Pancreas (tissue), 10 donors: ENCODE results near the gene VN1R5. TPM values are rescaled to one million over a fixed set of nuclear protein-coding genes. Genes with fewer than 3 reads are reported as not detected.

Experiments used
- ATAC-seq, 4 donors: fragments of 200-7000 bp; cut with Tn5 transposase; one replicate each; pipeline versions ENCODE4 v1.8.0 to v1.9.1; 2020; ENCODE audit warnings: mild to moderate bottlenecking in 4 of 4, moderate library complexity in 4 of 4
- DNase-seq, 6 donors: peaks; one replicate each; pipeline ENCODE4 v3.0.0-alpha.2; 2020
- FAIRE-seq: peaks from 2 replicates; lab custom pipeline; 2012; peaks lifted over from hg19 to GRCh38; lab: Jason Lieb, UNC
- H3K27ac ChIP-seq, 4 donors: fragments of 200-600 bp; sonication (generic); 1 replicate in 3 of 4; 2 replicates in 1 of 4; pipeline versions ENCODE4 v1.5.0 to v1.8.0; 2020
- H3K27me3 ChIP-seq, 4 donors: fragments of 200-600 bp; one replicate each; pipeline ENCODE4 v1.8.0; 2021
- H3K36me3 ChIP-seq, 3 donors: fragments of 200-600 bp; sonication (generic) in 1 of 3; one replicate each; pipeline versions ENCODE4 v1.5.0 to v1.8.0; 2020 to 2021
- H3K4me1 ChIP-seq, 3 donors: fragments of 200-600 bp; one replicate each; pipeline ENCODE4 v1.8.0; 2021
- H3K4me3 ChIP-seq, 4 donors: fragments of 200-600 bp; sonication (generic) in 2 of 4; one replicate each; pipeline versions ENCODE4 v1.5.0 to v1.8.0; 2020 to 2021
- H3K9me3 ChIP-seq, 4 donors: fragments of 200-600 bp; one replicate each; pipeline ENCODE4 v1.8.0; 2021
- WGBS, 2 donors: extraction: QIAGEN DNeasy Blood & Tissue Kit; methylation state at CpG; one replicate each; pipeline ENCODE4 v1.1.7; 2013; 5-methylcytosine and 5-hydroxymethylcytosine counted together
- intact Hi-C, 3 donors: fragments of 100-400 bp; cut with DNase I; formaldehyde crosslinking; loops; one replicate each; pipeline versions ENCODE4 v1.11.1 to v1.14.2; 2022
- polyA plus RNA-seq, 2 donors: library from polyadenylated mRNA; stranded (reverse); fragments of 200-250 nt; gene quantifications; one replicate each; pipeline ENCODE4 v1.2.3, GENCODE V29; 2013
- total RNA-seq, 6 donors: library from RNA; stranded (reverse); fragmentation: NEBNext Ultra II Directional in 4 of 6; extraction: Animal tissue kit (Norgen Biotek cat#: 25700) in 4 of 6; gene quantifications; one replicate each; pipeline versions ENCODE4 v1.2.1 to v1.2.4, GENCODE V29; 2021 to 2023
- TF ChIP-seq, protein P1 (sequence below), 4 donors: fragments of 200-600 bp; sonication (generic) in 3 of 4; IDR thresholded peaks; one replicate each; pipeline versions ENCODE4 v1.5.0 to v1.8.0; 2021; ENCODE audit warnings: antibody characterized with exemption in 4 of 4
- donor health status: healthy with polysubstance abuse.
- donor health status: DM: no; HTN: no; CAD: no; lungs with moderate emphysema.
- donor health status: DM: no; HTN: no; CAD: no.
- donor health status: control.
- donor health status: control.
- donor health status: Bipolar disorder and iron deficiency.
- donor health status: DM: yes; HTN: yes; CAD: no.
- donor health status: DM: no; HTN: no; CAD: no.
- donor health status: DM: no; HTN: no; CAD: no.
- donor health status: DM: yes; HTN: yes; CAD: no.

VN1R5 gene
- total and polyA plus RNA-seq, 8 donors = not detected

DNA sequence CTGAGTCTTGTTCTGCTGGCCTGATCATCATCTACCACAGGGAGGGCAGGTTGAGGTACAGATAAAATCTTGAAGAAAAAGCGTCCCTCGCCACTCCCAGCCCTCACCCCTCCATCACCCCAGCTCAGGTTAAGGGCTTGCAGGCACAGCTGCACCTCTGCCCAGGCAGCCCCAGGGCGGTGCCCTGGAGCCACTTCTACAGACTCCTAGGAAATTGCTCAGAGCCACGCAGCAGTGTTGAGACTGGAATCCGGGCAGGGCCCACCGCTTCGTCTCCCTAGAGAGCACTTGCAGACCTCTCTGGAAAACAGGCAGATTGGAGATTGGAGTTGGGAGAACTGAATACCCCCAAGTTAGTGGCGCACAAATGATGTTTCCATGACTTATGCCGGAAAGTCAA lies 35.3 kb downstream of the VN1R5 start:
- 91 to 97% methylated on average over 9 of the region's 9 CpGs for WGBS, 2 donors
- TF ChIP-seq, protein P1, sequence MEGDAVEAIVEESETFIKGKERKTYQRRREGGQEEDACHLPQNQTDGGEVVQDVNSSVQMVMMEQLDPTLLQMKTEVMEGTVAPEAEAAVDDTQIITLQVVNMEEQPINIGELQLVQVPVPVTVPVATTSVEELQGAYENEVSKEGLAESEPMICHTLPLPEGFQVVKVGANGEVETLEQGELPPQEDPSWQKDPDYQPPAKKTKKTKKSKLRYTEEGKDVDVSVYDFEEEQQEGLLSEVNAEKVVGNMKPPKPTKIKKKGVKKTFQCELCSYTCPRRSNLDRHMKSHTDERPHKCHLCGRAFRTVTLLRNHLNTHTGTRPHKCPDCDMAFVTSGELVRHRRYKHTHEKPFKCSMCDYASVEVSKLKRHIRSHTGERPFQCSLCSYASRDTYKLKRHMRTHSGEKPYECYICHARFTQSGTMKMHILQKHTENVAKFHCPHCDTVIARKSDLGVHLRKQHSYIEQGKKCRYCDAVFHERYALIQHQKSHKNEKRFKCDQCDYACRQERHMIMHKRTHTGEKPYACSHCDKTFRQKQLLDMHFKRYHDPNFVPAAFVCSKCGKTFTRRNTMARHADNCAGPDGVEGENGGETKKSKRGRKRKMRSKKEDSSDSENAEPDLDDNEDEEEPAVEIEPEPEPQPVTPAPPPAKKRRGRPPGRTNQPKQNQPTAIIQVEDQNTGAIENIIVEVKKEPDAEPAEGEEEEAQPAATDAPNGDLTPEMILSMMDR (IDR thresholded peaks at IDR 0.05) = no peak
- ATAC-seq = no peak
- H3K36me3 ChIP-seq = no peaks in the 10 kb centered on the region
- H3K27me3 ChIP-seq = no peaks in the 10 kb centered on the region
- no peak overlapping the region for H3K27ac ChIP-seq
- H3K4me3 ChIP-seq = no peak overlapping the region
- intact Hi-C loops = no loop called here
- H3K9me3 ChIP-seq = no peaks in the 10 kb centered on the region
- no peaks in the 10 kb centered on the region for H3K4me1 ChIP-seq
- FAIRE-seq = no peak
- DNase-seq = no peak

DNA sequence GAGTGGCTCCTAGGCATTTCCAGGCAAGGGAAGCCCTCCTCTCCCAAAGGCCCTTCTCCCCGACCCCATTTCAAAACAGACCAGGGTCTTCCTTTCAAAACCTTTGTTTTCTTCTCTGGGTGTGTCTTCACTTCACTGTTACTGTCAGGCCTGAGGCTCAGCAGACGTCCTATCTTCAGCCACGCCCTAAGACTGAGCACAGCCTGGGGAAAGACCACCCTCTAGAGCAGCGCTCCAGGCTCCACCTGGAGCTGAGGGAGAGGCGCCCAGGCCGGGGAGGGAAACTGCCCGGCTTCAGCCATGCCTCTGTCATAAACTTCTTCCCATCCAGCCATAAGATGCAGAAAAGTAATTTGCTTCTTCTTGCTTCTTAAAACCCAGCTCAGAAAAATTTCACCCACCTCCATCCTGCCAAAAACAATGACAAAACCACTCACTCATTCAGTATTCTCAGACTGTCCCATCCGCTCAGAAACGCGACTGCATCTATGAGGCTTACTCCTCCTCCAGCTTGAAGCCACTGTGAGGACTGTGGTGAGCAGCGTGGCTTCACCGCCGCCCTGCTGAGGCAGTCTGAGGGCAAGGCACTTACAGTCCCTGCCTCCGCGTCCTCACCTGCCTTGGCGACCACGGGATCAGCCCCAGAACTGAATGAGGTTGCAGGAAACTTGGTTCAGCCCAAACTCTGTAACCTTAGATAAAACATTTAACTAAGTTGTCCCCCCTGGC lies 36.1 kb downstream of the VN1R5 start:
- Histone ChIP-seq H3K36me3 (no peaks in the 10 kb centered on the region), H3K4me3 (no peak overlapping the region), H3K4me1 (no peaks in the 10 kb centered on the region), H3K27ac (no peak overlapping the region), H3K27me3 (no peaks in the 10 kb centered on the region), H3K9me3 (no peaks in the 10 kb centered on the region)
- no peak for FAIRE-seq
- DNase-seq = no peak
- WGBS, 2 donors = 70 to 74% methylated on average over 17 of the region's 17 CpGs
- no peak for ATAC-seq
- intact Hi-C loops = no loop called here
- TF ChIP-seq, protein P1 (IDR thresholded peaks at IDR 0.05) = no peak

DNA sequence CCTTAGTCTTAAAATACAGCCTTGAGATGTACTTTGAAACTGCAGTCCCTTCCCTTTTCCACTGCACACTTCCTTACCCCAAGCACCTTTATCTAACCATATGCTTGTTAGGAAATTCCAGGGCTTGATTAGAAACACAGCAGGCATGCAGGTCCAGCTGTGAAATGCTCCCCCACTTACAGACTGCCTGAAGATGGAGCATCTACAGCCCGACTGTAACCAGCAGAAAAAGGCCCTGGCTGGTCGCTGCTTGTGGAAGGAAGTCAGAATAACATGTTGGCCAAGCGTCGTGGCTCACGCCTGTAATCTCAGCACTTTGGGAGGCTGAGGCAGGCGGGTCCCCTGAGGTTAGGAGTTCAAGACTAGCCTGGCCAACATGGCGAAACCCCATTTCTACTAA lies 37.2 kb downstream of the VN1R5 start:
- Histone ChIP-seq H3K36me3 (no peaks in the 10 kb centered on the region), H3K27ac (no peak overlapping the region), H3K4me1 (no peaks in the 10 kb centered on the region), H3K9me3 (no peaks in the 10 kb centered on the region), H3K27me3 (no peaks in the 10 kb centered on the region), H3K4me3 (no peak overlapping the region)
- intact Hi-C loops = no loop called here
- WGBS, 2 donors = 79 to 88% methylated on average over 7 of the region's 7 CpGs
- FAIRE-seq = no peak
- no peak for ATAC-seq
- DNase-seq = no peak
- TF ChIP-seq, protein P1 (IDR thresholded peaks at IDR 0.05) = no peak

DNA sequence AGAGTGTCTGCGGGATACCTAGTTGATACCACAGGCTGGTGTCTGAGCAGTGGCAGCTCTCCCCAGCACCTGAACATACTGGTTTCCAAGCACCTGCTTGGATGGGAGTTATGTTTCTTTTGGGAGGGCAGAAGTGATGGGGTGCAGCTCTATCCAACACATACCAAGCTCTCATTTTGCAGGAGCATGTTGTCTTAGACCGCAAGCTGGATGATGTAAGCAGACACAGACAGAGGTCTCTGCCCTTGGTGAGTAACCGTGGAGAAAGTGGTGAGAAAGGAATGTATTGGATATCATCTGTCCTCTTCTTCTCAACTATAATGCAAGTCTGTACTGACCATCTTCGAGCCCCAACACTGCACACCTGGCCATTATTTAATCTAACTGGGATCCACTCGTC lies 38.4 kb downstream of the VN1R5 start:
- Histone ChIP-seq H3K4me3 (no peak overlapping the region), H3K36me3 (no peaks in the 10 kb centered on the region), H3K4me1 (no peaks in the 10 kb centered on the region), H3K9me3 (no peaks in the 10 kb centered on the region), H3K27me3 (no peaks in the 10 kb centered on the region), H3K27ac (no peak overlapping the region)
- WGBS, 2 donors = 83 to 91% methylated on average over 5 of the region's 5 CpGs
- TF ChIP-seq, protein P1 (IDR thresholded peaks at IDR 0.05) = no peak
- FAIRE-seq (no peak), ATAC-seq (no peak), DNase-seq (no peak)
- intact Hi-C loops = no loop called here

DNA sequence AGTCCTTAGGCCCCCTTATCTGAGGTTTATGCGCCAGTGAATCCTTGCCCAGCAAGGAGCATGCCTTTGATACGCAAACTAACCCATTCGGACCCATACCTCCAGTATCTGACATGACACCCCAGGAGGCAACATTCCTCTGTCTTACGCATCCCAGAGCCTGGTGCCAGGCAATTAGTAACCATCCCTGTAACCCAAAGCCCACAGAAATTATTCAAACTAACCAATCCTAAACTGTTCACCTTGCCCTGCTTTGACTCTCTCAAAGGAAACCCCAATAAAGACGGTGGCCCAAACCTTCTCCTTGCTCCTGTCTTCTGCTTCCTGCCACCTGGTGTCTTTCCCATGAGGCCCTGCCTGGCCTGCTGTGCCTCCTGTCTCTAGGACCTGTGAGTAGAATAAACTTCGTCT lies 39.4 kb downstream of the VN1R5 start:
- FAIRE-seq (no peak), DNase-seq (no peak), ATAC-seq (no peak)
- intact Hi-C loops = no loop called here
- Histone ChIP-seq H3K9me3 (no peaks in the 10 kb centered on the region), H3K36me3 (no peaks in the 10 kb centered on the region), H3K27ac (no peak overlapping the region), H3K4me1 (no peaks in the 10 kb centered on the region), H3K4me3 (no peak overlapping the region), H3K27me3 (no peaks in the 10 kb centered on the region)
- TF ChIP-seq, protein P1 (IDR thresholded peaks at IDR 0.05) = no peak
- WGBS, 2 donors = 42 to 45% methylated on average over 6 of the region's 6 CpGs
